HG02970 (cell line): ENCODE results near the gene TVP23C.
"Not testable (repeated sequence)": the region's sequence is repeated elsewhere in the genome, so short reads cannot be mapped to it uniquely, and the experiment has no call there.

Source experiments
- ATAC-seq: cut with Tn5 transposase; IDR thresholded peaks from one replicate; pipeline ENCODE4 v1.9.1; 2021; ENCODE audit warnings: mild to moderate bottlenecking, moderate library complexity, moderate number of reproducible peaks; ENCODE audit not compliant: unreplicated experiment, low FRiP score

TVP23C gene

GRCh38 chr17:15533122-15533521, 30.2 kb downstream of the TVP23C start:
- ATAC-seq: not testable (repeated sequence)

GRCh38 chr17:15526292-15527218, 36.7 kb downstream of the TVP23C start:
- ATAC-seq: not testable (repeated sequence)

GRCh38 chr17:15524990-15525985, 38.0 kb downstream of the TVP23C start:
- not testable (repeated sequence) for ATAC-seq

GRCh38 chr17:15516150-15516549, 47.1 kb downstream of the TVP23C start:
- no peak for ATAC-seq

- no peak for ATAC-seq
Measured at GRCh38 chr17:15514469-15514868, 48.8 kb downstream of the TVP23C start.

GRCh38 chr17:15513856-15514459, 49.3 kb downstream of the TVP23C start:
- ATAC-seq: no peak

GRCh38 chr17:15513058-15513791, 50.1 kb downstream of the TVP23C start:
- no peak for ATAC-seq

GRCh38 chr17:15512071-15512709, 51.1 kb downstream of the TVP23C start:
- no peak for ATAC-seq

GRCh38 chr17:15511142-15511541, 52.1 kb downstream of the TVP23C start:
- no peak for ATAC-seq

GRCh38 chr17:15510361-15510760, 52.9 kb downstream of the TVP23C start:
- ATAC-seq: no peak

- no peak for ATAC-seq
Measured at GRCh38 chr17:15509095-15509494, 54.2 kb downstream of the TVP23C start.

GRCh38 chr17:15508466-15508865, 54.8 kb downstream of the TVP23C start:
- no peak for ATAC-seq

GRCh38 chr17:15507896-15508295, 55.4 kb downstream of the TVP23C start:
- no peak for ATAC-seq

GRCh38 chr17:15507001-15507400, 56.3 kb downstream of the TVP23C start:
- ATAC-seq: no peak

GRCh38 chr17:15505708-15506107, 57.6 kb downstream of the TVP23C start:
- ATAC-seq: not testable (repeated sequence)

- no peak for ATAC-seq
Measured at GRCh38 chr17:15503731-15504130, 59.6 kb downstream of the TVP23C start.

GRCh38 chr17:15502369-15503112, 60.7 kb downstream of the TVP23C start:
- ATAC-seq: no peak

GRCh38 chr17:15501793-15502192, 61.5 kb downstream of the TVP23C start:
- no peak for ATAC-seq

GRCh38 chr17:15501282-15501681, 62.0 kb downstream of the TVP23C start:
- ATAC-seq: no peak
